Measurements from ENCODE around the gene SEMA4D.

- no peak for TF ChIP-seq EP300 (IDR thresholded peaks at IDR 0.05)
- TF ChIP-seq CTCF (IDR thresholded peaks at IDR 0.05), result no peak
- TF ChIP-seq POLR2AphosphoS5 (IDR thresholded peaks at IDR 0.05), result no peak
Measured at GRCh38 chr9:89436326-89436725, 61.6 kb downstream of the SEMA4D start.
